H1 (cell line): ENCODE data around the gene TMEM106C. TPM values are rescaled to one million over a fixed set of nuclear protein-coding genes. Genes with fewer than 3 reads are reported as not detected.

Source experiments
- BCL11A ChIP-seq, 2 experiments: IDR thresholded peaks; one replicate each; pipeline ENCODE4 v1.6.1; 2011; ENCODE audit warnings: low read depth in 2 of 2, low read length in 2 of 2, mild to moderate bottlenecking in 2 of 2
- EP300 ChIP-seq, 2 experiments: IDR thresholded peaks; 1 replicate in 1 of 2; 2 replicates in 1 of 2; pipeline ENCODE4 v1.6.1; 2011 to 2012; ENCODE audit warnings: low read depth in 2 of 2, low read length in 2 of 2, mild to moderate bottlenecking in 2 of 2, borderline replicate concordance in 1 of 2, inconsistent platforms in 1 of 2, moderate library complexity in 1 of 2
- SP2 ChIP-seq: IDR thresholded peaks from 2 replicates; pipeline ENCODE4 v1.6.1; 2012; ENCODE audit warnings: mild to moderate bottlenecking, low read length, inconsistent platforms
- TAF7 ChIP-seq: optimal IDR thresholded peaks from 2 replicates; pipeline ENCODE3; 2011; ENCODE audit warnings: low read depth, mild to moderate bottlenecking, inconsistent platforms, low read length, moderate library complexity, borderline replicate concordance
- polyA plus RNA-seq, 7 experiments: library from polyadenylated mRNA; depleted of rRNA in 3 of 7; stranded (reverse) in 5 of 7; unstranded in 2 of 7; fragments of >200 nt in 5 of 7; fragments of 200-250 nt in 2 of 7; gene quantifications; 1 replicate in 5 of 7; 2 replicates in 1 of 7; 4 replicates in 1 of 7; pipeline versions ENCODE4 v1.2.1 to v1.2.3, GENCODE V29; 2011 to 2013; ENCODE audit warnings: missing spikeins in 2 of 7, mixed read lengths in 2 of 7
- total RNA-seq: library from RNA; stranded (reverse); fragmentation: NEBNext Ultra II Directional; extraction: Animal tissue kit (Norgen Biotek cat#: 25700); gene quantifications from 2 replicates; pipeline ENCODE4 v1.2.1, GENCODE V29; 2021

The TMEM106C gene
- total and polyA plus RNA-seq, 2 of the 8 experiments (the other 6 are each of a cell fraction or from before 2014, with no cell fraction given), result 36.6 to 45.3 TPM

DNA sequence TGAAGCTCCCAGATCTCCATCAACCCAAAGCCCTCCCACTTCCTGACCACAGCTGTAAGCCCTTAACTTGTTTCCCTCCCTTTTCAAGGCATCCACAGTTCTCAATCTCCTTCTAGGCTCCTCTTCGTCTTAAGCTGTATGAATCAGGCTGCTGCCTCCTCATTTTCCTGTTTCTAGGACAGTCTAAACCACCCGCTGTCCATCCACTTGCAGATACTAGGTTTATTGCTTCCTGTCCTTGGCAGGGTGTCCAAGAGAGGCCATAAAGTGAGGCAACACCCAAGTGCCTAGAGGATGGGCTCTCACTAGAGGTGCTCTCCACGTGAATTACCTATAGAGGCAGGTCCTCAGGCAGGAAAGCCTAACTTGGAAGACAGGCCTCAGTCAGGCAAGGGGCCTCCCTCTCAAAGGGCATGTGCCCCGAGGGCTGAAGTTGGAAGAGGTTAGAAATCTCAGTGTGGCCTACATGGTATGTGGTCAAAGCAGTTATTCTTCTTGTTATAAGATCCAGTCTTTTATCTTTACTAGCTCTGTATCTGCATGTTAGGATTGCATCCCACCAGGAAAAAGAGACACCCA lies 8.8 kb upstream of the TMEM106C start (continued):
- no peak for TF ChIP-seq BCL11A (IDR thresholded peaks at IDR 0.05; ENCODE audit: low read depth in 2 of 2, low read length in 2 of 2)
- TF ChIP-seq SP2, result no peak
- TF ChIP-seq EP300 (IDR thresholded peaks at IDR 0.05; ENCODE audit: borderline replicate concordance in 1 of 2, low read depth in 2 of 2, low read length in 2 of 2), result no peak
- TF ChIP-seq TAF7, result no peak
